ENCODE measurements around the gene TCP1. TPM values are rescaled to one million over a fixed set of nuclear protein-coding genes. Genes with fewer than 3 reads are reported as not detected.
A peak's percentile ranks its signal among the peaks of the same experiment; 100 is the strongest.
"Not testable (repeated sequence)": the region's sequence is repeated elsewhere in the genome, so short reads cannot be mapped to it uniquely, and the experiment has no call there.

TCP1 gene
- total and polyA plus RNA-seq, 4 donors = 80.0 to 206 (median 119) TPM

GRCh38 chr6:159754401-159754800 is 35.0 kb downstream of the TCP1 start:
- peaks cover 23 to 50% (median 31%) of the 10 kb centered on the region in 4 donors for H3K36me3 ChIP-seq (ENCODE audit: control insufficient read depth in 4 of 4, insufficient read depth in 4 of 4, low read length in 4 of 4)

GRCh38 chr6:159753081-159753872 is 36.1 kb downstream of the TCP1 start:
- TF ChIP-seq, protein P1, sequence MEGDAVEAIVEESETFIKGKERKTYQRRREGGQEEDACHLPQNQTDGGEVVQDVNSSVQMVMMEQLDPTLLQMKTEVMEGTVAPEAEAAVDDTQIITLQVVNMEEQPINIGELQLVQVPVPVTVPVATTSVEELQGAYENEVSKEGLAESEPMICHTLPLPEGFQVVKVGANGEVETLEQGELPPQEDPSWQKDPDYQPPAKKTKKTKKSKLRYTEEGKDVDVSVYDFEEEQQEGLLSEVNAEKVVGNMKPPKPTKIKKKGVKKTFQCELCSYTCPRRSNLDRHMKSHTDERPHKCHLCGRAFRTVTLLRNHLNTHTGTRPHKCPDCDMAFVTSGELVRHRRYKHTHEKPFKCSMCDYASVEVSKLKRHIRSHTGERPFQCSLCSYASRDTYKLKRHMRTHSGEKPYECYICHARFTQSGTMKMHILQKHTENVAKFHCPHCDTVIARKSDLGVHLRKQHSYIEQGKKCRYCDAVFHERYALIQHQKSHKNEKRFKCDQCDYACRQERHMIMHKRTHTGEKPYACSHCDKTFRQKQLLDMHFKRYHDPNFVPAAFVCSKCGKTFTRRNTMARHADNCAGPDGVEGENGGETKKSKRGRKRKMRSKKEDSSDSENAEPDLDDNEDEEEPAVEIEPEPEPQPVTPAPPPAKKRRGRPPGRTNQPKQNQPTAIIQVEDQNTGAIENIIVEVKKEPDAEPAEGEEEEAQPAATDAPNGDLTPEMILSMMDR (IDR thresholded peaks at IDR 0.05; ENCODE audit: control extremely low read depth, extremely low read depth) = no peak
- 78 to 92% methylated on average over 6 of the region's 6 CpGs for WGBS, 2 donors
- H3K9me3 ChIP-seq (ENCODE audit: control insufficient read depth in 4 of 4, insufficient read depth in 3 of 4, low read length in 3 of 4) = no peaks in the 10 kb centered on the region
- no peak overlapping the region for H3K27ac ChIP-seq (ENCODE audit: low read depth in 1 of 2, low read length in 1 of 2)
- DNase-seq (peak in 1 of 3 donors; percentile 23), ATAC-seq (ENCODE audit: insufficient read depth, low FRiP score) (no peak)
- H3K4me3 ChIP-seq = no peak overlapping the region
- H3K27me3 ChIP-seq (ENCODE audit: control insufficient read depth in 3 of 3, insufficient read depth in 3 of 3, low read length in 2 of 3) = no peaks in the 10 kb centered on the region
- H3K9ac ChIP-seq (ENCODE audit: insufficient read depth in 1 of 2, low read length in 2 of 2) = no peak overlapping the region
- H3K36me3 ChIP-seq (ENCODE audit: control insufficient read depth in 4 of 4, insufficient read depth in 4 of 4, low read length in 4 of 4) = peaks cover 22 to 46% (median 28%) of the 10 kb centered on the region in 4 donors
- no peaks in the 10 kb centered on the region for H3K4me1 ChIP-seq (ENCODE audit: control insufficient read depth in 5 of 5, insufficient read depth in 5 of 5, low read length in 5 of 5)

More at GRCh38 chr6:159754401-159754800, 35.0 kb downstream of the TCP1 start:
- Histone ChIP-seq H3K4me3 (no peak overlapping the region), H3K9ac (ENCODE audit: insufficient read depth in 1 of 2, low read length in 2 of 2) (no peak overlapping the region), H3K4me1 (ENCODE audit: control insufficient read depth in 5 of 5, insufficient read depth in 5 of 5, low read length in 5 of 5) (no peaks in the 10 kb centered on the region), H3K27ac (ENCODE audit: low read depth in 1 of 2, low read length in 1 of 2) (no peak overlapping the region), H3K27me3 (ENCODE audit: control insufficient read depth in 3 of 3, insufficient read depth in 3 of 3, low read length in 2 of 3) (no peaks in the 10 kb centered on the region), H3K9me3 (ENCODE audit: control insufficient read depth in 4 of 4, insufficient read depth in 3 of 4, low read length in 3 of 4) (no peaks in the 10 kb centered on the region)
- ATAC-seq (ENCODE audit: insufficient read depth, low FRiP score) (no peak), DNase-seq (no peak)
- 90% methylated on average over 2 of the region's 2 CpGs for WGBS, 2 donors
- TF ChIP-seq, protein P1 (IDR thresholded peaks at IDR 0.05; ENCODE audit: control extremely low read depth, extremely low read depth) = no peak

DNA sequence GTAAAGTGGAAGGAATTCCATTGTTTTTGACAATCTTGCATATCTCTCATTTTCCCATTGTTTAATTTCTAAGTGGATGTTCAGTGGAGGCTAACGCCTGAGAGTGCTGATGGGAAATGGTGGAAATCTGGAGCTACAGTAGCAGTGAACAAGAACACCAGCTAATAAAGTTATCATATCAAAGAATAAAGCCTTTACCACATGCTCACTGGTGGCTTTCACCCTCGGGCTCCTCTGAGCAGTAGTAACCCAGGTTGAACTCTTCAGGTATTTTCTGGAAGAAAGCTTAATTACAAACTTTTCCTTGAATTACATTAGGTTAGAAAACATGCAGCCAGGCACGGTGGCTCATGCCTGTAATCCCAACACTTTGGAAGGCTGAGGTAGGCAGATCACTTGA is 38.0 kb downstream of the TCP1 start:
- 88 to 92% methylated on average over 3 of the region's 3 CpGs for WGBS, 2 donors
- TF ChIP-seq, protein P1 (IDR thresholded peaks at IDR 0.05; ENCODE audit: control extremely low read depth, extremely low read depth) = no peak
- Histone ChIP-seq H3K4me3 (no peak overlapping the region), H3K36me3 (ENCODE audit: control insufficient read depth in 4 of 4, insufficient read depth in 4 of 4, low read length in 4 of 4) (peaks cover 22 to 45% (median 27%) of the 10 kb centered on the region in 4 donors), H3K9ac (ENCODE audit: insufficient read depth in 1 of 2, low read length in 2 of 2) (no peak overlapping the region), H3K4me1 (ENCODE audit: control insufficient read depth in 5 of 5, insufficient read depth in 5 of 5, low read length in 5 of 5) (no peaks in the 10 kb centered on the region), H3K27me3 (ENCODE audit: control insufficient read depth in 3 of 3, insufficient read depth in 3 of 3, low read length in 2 of 3) (no peaks in the 10 kb centered on the region), H3K9me3 (ENCODE audit: control insufficient read depth in 4 of 4, insufficient read depth in 3 of 4, low read length in 3 of 4) (no peaks in the 10 kb centered on the region), H3K27ac (ENCODE audit: low read depth in 1 of 2, low read length in 1 of 2) (no peak overlapping the region)
- no peak for DNase-seq
- ATAC-seq (ENCODE audit: insufficient read depth, low FRiP score) = no peak

DNA sequence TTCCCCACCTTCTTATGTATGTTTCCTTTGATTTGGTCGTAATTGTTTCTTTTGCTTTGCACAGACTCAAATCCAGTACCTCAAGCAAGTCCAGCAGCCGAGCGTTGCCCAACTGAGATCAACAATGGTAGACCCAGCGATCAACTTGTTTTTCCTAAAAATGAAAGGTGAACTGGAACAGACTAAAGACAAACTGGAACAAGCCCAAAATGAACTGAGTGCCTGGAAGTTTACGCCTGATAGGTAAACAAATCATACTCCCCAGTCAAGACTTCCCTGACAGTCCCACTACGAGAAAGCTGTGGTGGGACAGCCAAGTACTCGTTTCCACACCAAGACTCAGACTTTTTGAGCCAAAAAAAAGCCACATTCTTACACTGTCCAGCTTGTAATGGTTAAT is 41.3 kb downstream of the TCP1 start:
- H3K9ac ChIP-seq (ENCODE audit: insufficient read depth in 1 of 2, low read length in 2 of 2); H3K27ac ChIP-seq (ENCODE audit: low read depth in 1 of 2, low read length in 1 of 2); H3K27me3 ChIP-seq (ENCODE audit: control insufficient read depth in 3 of 3, insufficient read depth in 3 of 3, low read length in 2 of 3); H3K9me3 ChIP-seq (ENCODE audit: control insufficient read depth in 4 of 4, insufficient read depth in 3 of 4, low read length in 3 of 4); H3K4me3 ChIP-seq; DNase-seq; ATAC-seq (ENCODE audit: insufficient read depth, low FRiP score); H3K4me1 ChIP-seq (ENCODE audit: control insufficient read depth in 5 of 5, insufficient read depth in 5 of 5, low read length in 5 of 5): not testable (repeated sequence)
- 82 to 85% methylated on average over 7 of the region's 7 CpGs for whole genome bisulfite sequencing, 2 donors
- H3K36me3 ChIP-seq (ENCODE audit: control insufficient read depth in 4 of 4, insufficient read depth in 4 of 4, low read length in 4 of 4) = peaks cover 18 to 53% (median 26%) of the 10 kb centered on the region in 4 donors
